Endothelial cell of umbilical vein (primary cell): ENCODE data around the gene LGMN. TPM values are rescaled to one million over a fixed set of nuclear protein-coding genes. Genes with fewer than 3 reads are reported as not detected.

ENCODE experiments used
- BruUV-seq: library from RNA; stranded (reverse); fragments of 400-500 nt; replicated peaks from 2 replicates; lab custom pipeline; 2021; lab: Mats Ljungman, UMichigan
- CTCF ChIA-PET: fragments of 300-600, 350-600 bp; sonication (Branson Sonifier 250); formaldehyde crosslinking; loops from one replicate; lab custom pipeline; 2021; ENCODE audit warnings: antibody characterized with exemption, inconsistent platforms; lab: Charles Lee
- POLR2A ChIA-PET: fragments of 300-600, 350-600 bp; sonication (Branson Sonifier 250); formaldehyde crosslinking; loops from one replicate; lab custom pipeline; 2021; ENCODE audit warnings: antibody characterized with exemption, inconsistent platforms; lab: Charles Lee
- DNase-seq: peaks from one replicate; pipeline ENCODE4 v3.0.0-alpha.2; 2011; ENCODE audit warnings: low read depth, low spot score
- FAIRE-seq: peaks from 2 replicates; lab custom pipeline; 2011; peaks lifted over from hg19 to GRCh38; lab: Jason Lieb, UNC
- H2AFZ ChIP-seq: 2 replicates; pipeline ENCODE4 v1.6.0; 2012; ENCODE audit warnings: low read depth, low read length, control low read depth, inconsistent platforms
- H3K27ac ChIP-seq: 2 replicates; pipeline ENCODE4 v1.5.1; 2011; ENCODE audit warnings: low read depth, mild to moderate bottlenecking, control low read depth, low read length, moderate library complexity; ENCODE audit not compliant: insufficient read depth
- H3K27me3 ChIP-seq, 2 experiments: 2 replicates each; pipeline versions ENCODE4 v1.6.0 to v1.6.1; 2011; ENCODE audit warnings: low read length in 2 of 2, mixed read lengths in 1 of 2; ENCODE audit not compliant: control insufficient read depth in 2 of 2, insufficient read depth in 2 of 2
- H3K36me3 ChIP-seq, 2 experiments: 2 replicates in 1 of 2; 3 replicates in 1 of 2; pipeline ENCODE4 v1.5.1; 2011; ENCODE audit warnings: low read length in 2 of 2, mild to moderate bottlenecking in 1 of 2, moderate library complexity in 1 of 2; ENCODE audit not compliant: control insufficient read depth in 2 of 2, insufficient read depth in 2 of 2; ENCODE audit errors: extremely low read depth in 1 of 2
- H3K4me1 ChIP-seq: 3 replicates; pipeline ENCODE4 v1.5.1; 2011; ENCODE audit warnings: mild to moderate bottlenecking, low read length; ENCODE audit not compliant: control insufficient read depth, insufficient read depth; ENCODE audit errors: extremely low read depth
- H3K4me2 ChIP-seq: 2 replicates; pipeline ENCODE4 v1.6.1; 2011; ENCODE audit warnings: low read length, control low read depth, mixed read lengths; ENCODE audit not compliant: insufficient read depth
- H3K4me3 ChIP-seq, 3 experiments: fragments of 200-600 bp in 1 of 3; sonication (generic), shearing (Covaris generic) in 1 of 3; replicated peaks in 1 of 3; 2 replicates each; pipeline ENCODE4 v1.5.1; 2011 to 2016; ENCODE audit warnings: control low read depth in 3 of 3, low read length in 3 of 3, mild to moderate bottlenecking in 2 of 3, inconsistent platforms in 1 of 3, low read depth in 1 of 3, moderate library complexity in 1 of 3; ENCODE audit not compliant: insufficient read depth in 1 of 3
- H3K79me2 ChIP-seq: 2 replicates; pipeline ENCODE4 v1.6.0; 2012; ENCODE audit warnings: low read length, inconsistent platforms; ENCODE audit not compliant: control insufficient read depth, insufficient read depth
- H3K9ac ChIP-seq: replicated peaks from 2 replicates; pipeline ENCODE3; 2011; ENCODE audit warnings: low read length, control low read depth; ENCODE audit not compliant: insufficient read depth; ENCODE audit errors: extremely low read depth
- H3K9me1 ChIP-seq: replicated peaks from 3 replicates; pipeline ENCODE4 v1.6.0; 2011; ENCODE audit warnings: mild to moderate bottlenecking, low read length; ENCODE audit not compliant: control insufficient read depth, insufficient read depth; ENCODE audit errors: extremely low read depth
- H3K9me3 ChIP-seq: replicated peaks from 2 replicates; pipeline ENCODE4 v1.5.1; 2012; ENCODE audit warnings: low read length, inconsistent platforms; ENCODE audit not compliant: control insufficient read depth, insufficient read depth
- H4K20me1 ChIP-seq: replicated peaks from 2 replicates; pipeline ENCODE3; 2011; ENCODE audit warnings: mild to moderate bottlenecking, low read length; ENCODE audit not compliant: control insufficient read depth, insufficient read depth; ENCODE audit errors: extremely low read depth
- EZH2 ChIP-seq: IDR thresholded peaks from 2 replicates; pipeline ENCODE4 v1.6.1; 2012; ENCODE audit warnings: borderline replicate concordance, low read depth, mild to moderate bottlenecking, moderate library complexity, low read length, inconsistent platforms; ENCODE audit not compliant: severe bottlenecking
- FOS ChIP-seq: IDR thresholded peaks from 2 replicates; pipeline ENCODE4 v1.6.1; 2011; ENCODE audit warnings: mild to moderate bottlenecking, low read length, moderate library complexity, borderline replicate concordance; ENCODE audit not compliant: insufficient read depth
- GATA2 ChIP-seq: IDR thresholded peaks from 2 replicates; pipeline ENCODE4 v1.7.0; 2011; ENCODE audit warnings: low read depth, mild to moderate bottlenecking, moderate library complexity, mixed read lengths, low read length; ENCODE audit not compliant: insufficient read length, insufficient read depth
- JUN ChIP-seq: IDR thresholded peaks from 2 replicates; pipeline ENCODE4 v1.6.1; 2011; ENCODE audit warnings: borderline replicate concordance, low read depth; ENCODE audit not compliant: insufficient read length, insufficient read depth
- POLR2AphosphoS5 ChIP-seq: IDR thresholded peaks from 2 replicates; pipeline ENCODE4 v1.6.1; 2012; ENCODE audit warnings: low read depth, mild to moderate bottlenecking, control low read depth, low read length, moderate library complexity; ENCODE audit not compliant: insufficient read depth
- dilution Hi-C: fragments of 300-500 bp; cut with MboI; formaldehyde crosslinking; loops from one replicate; pipeline ENCODE4 v1.15.0; 2019; ENCODE audit warnings: low sequenced_read_pairs; ENCODE audit not compliant: extremely low pct_ligation_motif_present
- intact Hi-C: fragments of 100-400 bp; cut with micrococcal nuclease; formaldehyde crosslinking; loops from one replicate; pipeline ENCODE4 v1.10.0; 2022
- polyA plus RNA-seq, 4 experiments: library from polyadenylated mRNA; depleted of rRNA in 3 of 4; stranded (reverse) in 3 of 4; unstranded in 1 of 4; fragments of >200 nt; gene quantifications; 2 replicates each; pipeline versions ENCODE4 v1.2.1 to v1.2.3, GENCODE V29; 2011 to 2012; ENCODE audit warnings: missing spikeins in 1 of 4
- total RNA-seq: library from RNA; stranded (reverse); gene quantifications from 2 replicates; pipeline ENCODE4 v1.2.3, GENCODE V29; 2021
- TF ChIP-seq, protein P1 (sequence below), 2 donors: IDR thresholded peaks; 1 replicate in 1 of 2; 2 replicates in 1 of 2; pipeline ENCODE4 v1.5.1; 2011; ENCODE audit warnings: low read length in 2 of 2, mild to moderate bottlenecking in 2 of 2, moderate library complexity in 2 of 2, control low read depth in 1 of 2, inconsistent platforms in 1 of 2, low read depth in 1 of 2; ENCODE audit not compliant: insufficient read depth in 1 of 2; ENCODE audit errors: extremely low read depth in 1 of 2
- TF ChIP-seq, protein P2 (sequence below): IDR thresholded peaks from 2 replicates; pipeline ENCODE4 v1.6.1; 2011; ENCODE audit not compliant: insufficient read depth, insufficient read length

The LGMN gene
- total and polyA plus RNA-seq, 2 donors (not counting 3 experiments of a cell fraction or from before 2014, with no cell fraction given), result 56.7 to 99.2 TPM

DNA sequence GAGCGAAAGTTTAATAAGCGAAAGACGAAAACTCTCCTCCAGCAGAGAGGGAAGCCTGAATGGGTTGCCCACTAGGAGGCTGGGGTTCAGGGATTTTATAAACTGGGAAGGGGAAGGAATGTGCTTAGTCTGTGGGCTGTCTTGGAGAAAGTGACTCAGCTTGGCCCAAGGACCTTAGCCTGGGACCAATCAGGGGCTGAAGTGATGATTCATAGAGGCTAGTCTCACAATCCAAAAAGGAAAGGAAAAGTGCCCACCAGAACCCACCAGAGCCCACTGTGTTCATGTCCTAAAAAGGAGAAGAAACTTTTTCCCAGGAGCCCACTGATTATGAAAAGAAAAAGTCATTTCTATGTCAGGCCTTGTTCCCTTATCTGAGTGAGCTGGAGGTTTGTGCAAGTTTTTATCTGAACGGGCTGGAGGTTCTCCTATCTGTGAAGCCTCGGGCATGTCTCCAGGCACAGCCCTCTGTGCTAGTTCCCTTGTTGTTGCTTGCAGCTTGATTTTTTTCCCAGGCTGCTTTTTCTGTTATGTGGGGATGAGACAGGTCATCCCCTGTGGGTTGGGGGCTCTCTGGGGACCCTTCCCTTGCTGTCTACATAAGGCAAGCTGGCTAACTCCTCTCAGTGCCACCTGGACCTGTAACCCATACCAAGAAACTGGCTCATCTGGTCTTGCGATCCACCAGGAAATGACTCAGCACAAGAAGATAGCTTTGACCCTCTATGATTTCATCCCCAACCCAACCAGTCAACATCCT is 37.4 kb upstream of the LGMN start:
- TF ChIP-seq EZH2 (no peak), FOS (peak; percentile 52)
- ChIA-PET CTCF (interaction anchor here (0.5 to 8.0 kb wide), 5 partner anchors 37 to 680 kb away, joined by 3 to 118 read pairs (median 5); partner anchors contain the start of genes ATXN3 and LGMN), POLR2A (no interaction called here)
- H3K9me3 ChIP-seq, result no peaks in the 10 kb centered on the region
- no peaks in the 10 kb centered on the region for H3K9me1 ChIP-seq
- no peaks in the 10 kb centered on the region for H4K20me1 ChIP-seq
- H3K4me2 ChIP-seq, result no peak overlapping the region
- H3K27ac ChIP-seq, result no peak overlapping the region
- no peak overlapping the region for H2AFZ ChIP-seq
- H3K79me2 ChIP-seq, result no peaks in the 10 kb centered on the region
- BruUV-seq, result no TSS peak
- DNase-seq (peak; percentile 40), FAIRE-seq (no peak)
- no peaks in the 10 kb centered on the region for H3K27me3 ChIP-seq
- intact Hi-C loops (no loop called here), dilution Hi-C loops (no loop called here)
- H3K4me3 ChIP-seq, result no peak overlapping the region
- no peak overlapping the region for H3K9ac ChIP-seq
- no peaks in the 10 kb centered on the region for H3K4me1 ChIP-seq
- no peaks in the 10 kb centered on the region for H3K36me3 ChIP-seq

DNA sequence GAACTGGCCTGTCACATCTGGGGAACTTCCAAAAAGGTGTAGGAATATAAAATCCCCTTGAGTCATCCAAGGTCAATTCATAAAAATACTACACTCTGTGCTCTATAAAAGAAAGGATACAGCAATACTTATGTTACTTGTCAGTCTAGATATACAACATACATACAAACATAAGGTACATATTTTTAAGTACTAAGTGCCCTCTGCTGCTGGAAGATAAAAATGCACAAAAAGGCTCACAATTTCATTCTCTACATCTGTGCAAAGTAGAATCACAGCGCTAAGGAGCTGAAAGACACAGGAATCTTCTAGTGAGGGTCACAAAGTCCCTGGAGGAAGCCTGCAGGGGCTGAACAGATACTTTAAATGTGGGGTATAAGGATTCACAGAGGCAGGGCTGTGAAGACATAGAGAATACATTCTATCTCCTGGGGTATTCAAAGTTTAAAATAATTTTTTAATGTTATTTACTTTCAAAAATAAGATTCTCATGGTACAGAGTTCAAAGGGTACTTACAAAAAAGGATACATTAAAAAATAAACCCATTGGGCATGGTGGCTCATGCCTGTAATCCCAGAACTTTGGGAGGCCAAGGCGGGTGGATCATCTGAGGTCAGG is 35.5 kb upstream of the LGMN start:
- Histone ChIP-seq H3K27me3 (no peaks in the 10 kb centered on the region), H3K9ac (no peak overlapping the region), H3K4me1 (no peaks in the 10 kb centered on the region), H3K9me3 (no peaks in the 10 kb centered on the region), H2AFZ (no peak overlapping the region), H3K27ac (no peak overlapping the region), H3K9me1 (no peaks in the 10 kb centered on the region), H3K4me3 (no peak overlapping the region), H3K36me3 (no peaks in the 10 kb centered on the region), H3K79me2 (no peaks in the 10 kb centered on the region), H4K20me1 (no peaks in the 10 kb centered on the region), H3K4me2 (no peak overlapping the region)
- peak; percentile 81 for DNase-seq
- FAIRE-seq, result peak; percentile 65
- no TSS peak for BruUV-seq
- intact Hi-C loops (loop anchor here (1.0 kb wide), 2 partner anchors 70 to 97 kb away; no protein-coding TSS in a partner anchor), dilution Hi-C loops (no loop called here)
- TF ChIP-seq JUN (no peak), POLR2AphosphoS5 (no peak), GATA2 (no peak), FOS (no peak)
- TF ChIP-seq, protein P1, sequence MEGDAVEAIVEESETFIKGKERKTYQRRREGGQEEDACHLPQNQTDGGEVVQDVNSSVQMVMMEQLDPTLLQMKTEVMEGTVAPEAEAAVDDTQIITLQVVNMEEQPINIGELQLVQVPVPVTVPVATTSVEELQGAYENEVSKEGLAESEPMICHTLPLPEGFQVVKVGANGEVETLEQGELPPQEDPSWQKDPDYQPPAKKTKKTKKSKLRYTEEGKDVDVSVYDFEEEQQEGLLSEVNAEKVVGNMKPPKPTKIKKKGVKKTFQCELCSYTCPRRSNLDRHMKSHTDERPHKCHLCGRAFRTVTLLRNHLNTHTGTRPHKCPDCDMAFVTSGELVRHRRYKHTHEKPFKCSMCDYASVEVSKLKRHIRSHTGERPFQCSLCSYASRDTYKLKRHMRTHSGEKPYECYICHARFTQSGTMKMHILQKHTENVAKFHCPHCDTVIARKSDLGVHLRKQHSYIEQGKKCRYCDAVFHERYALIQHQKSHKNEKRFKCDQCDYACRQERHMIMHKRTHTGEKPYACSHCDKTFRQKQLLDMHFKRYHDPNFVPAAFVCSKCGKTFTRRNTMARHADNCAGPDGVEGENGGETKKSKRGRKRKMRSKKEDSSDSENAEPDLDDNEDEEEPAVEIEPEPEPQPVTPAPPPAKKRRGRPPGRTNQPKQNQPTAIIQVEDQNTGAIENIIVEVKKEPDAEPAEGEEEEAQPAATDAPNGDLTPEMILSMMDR (IDR thresholded peaks at IDR 0.05; ENCODE audit: extremely low read depth in 1 of 2, insufficient read depth in 1 of 2, low read depth in 1 of 2, low read length in 2 of 2), result peak; percentile 26 to 32
- TF ChIP-seq, protein P2, sequence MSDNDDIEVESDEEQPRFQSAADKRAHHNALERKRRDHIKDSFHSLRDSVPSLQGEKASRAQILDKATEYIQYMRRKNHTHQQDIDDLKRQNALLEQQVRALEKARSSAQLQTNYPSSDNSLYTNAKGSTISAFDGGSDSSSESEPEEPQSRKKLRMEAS, result no peak
- ChIA-PET POLR2A (no interaction called here), CTCF (interaction anchor here (0.6 to 8.0 kb wide), 19 partner anchors 9 to 649 kb away, joined by 3 to 118 read pairs (median 5); partner anchors contain the start of gene LGMN)
